ENCODE data around the gene HOXD4.
A peak's percentile ranks its signal among the peaks of the same experiment; 100 is the strongest.

HOXD4 gene

GRCh38 chr2:176164611-176165369 is 13.4 kb downstream of the HOXD4 start:
- H3K36me3 ChIP-seq (ENCODE audit: control insufficient read depth, low read depth, low read length) = no peaks in the 10 kb centered on the region
- no peak overlapping the region for H3K9ac ChIP-seq (ENCODE audit: low read length)
- H3K9me3 ChIP-seq (ENCODE audit: control insufficient read depth, low read depth, low read length) = no peaks in the 10 kb centered on the region
- no peak overlapping the region for H3K4me3 ChIP-seq (ENCODE audit: low read length)
- peaks cover 5% of the 10 kb centered on the region for H3K4me1 ChIP-seq (ENCODE audit: control insufficient read depth, low read depth, low read length)
- no peak overlapping the region for H3K27ac ChIP-seq (ENCODE audit: low read length)
- peaks cover 100% of the 10 kb centered on the region for H3K27me3 ChIP-seq (ENCODE audit: control insufficient read depth, insufficient read depth, low read length)

GRCh38 chr2:176165370-176166050 is 14.2 kb downstream of the HOXD4 start:
- H3K36me3 ChIP-seq (ENCODE audit: control insufficient read depth, low read depth, low read length) = no peaks in the 10 kb centered on the region
- H3K4me3 ChIP-seq (ENCODE audit: low read length) = no peak overlapping the region
- no peak overlapping the region for H3K9ac ChIP-seq (ENCODE audit: low read length)
- H3K4me1 ChIP-seq (ENCODE audit: control insufficient read depth, low read depth, low read length) = peaks cover 5% of the 10 kb centered on the region
- peaks cover 100% of the 10 kb centered on the region for H3K27me3 ChIP-seq (ENCODE audit: control insufficient read depth, insufficient read depth, low read length)
- no peaks in the 10 kb centered on the region for H3K9me3 ChIP-seq (ENCODE audit: control insufficient read depth, low read depth, low read length)
- no peak overlapping the region for H3K27ac ChIP-seq (ENCODE audit: low read length)

- Histone ChIP-seq H3K4me3 (ENCODE audit: low read length) (no peak overlapping the region), H3K9me3 (ENCODE audit: control insufficient read depth, low read depth, low read length) (no peaks in the 10 kb centered on the region), H3K4me1 (ENCODE audit: control insufficient read depth, low read depth, low read length) (peaks cover 5% of the 10 kb centered on the region), H3K27ac (ENCODE audit: low read length) (no peak overlapping the region), H3K36me3 (ENCODE audit: control insufficient read depth, low read depth, low read length) (no peaks in the 10 kb centered on the region), H3K27me3 (ENCODE audit: control insufficient read depth, insufficient read depth, low read length) (peaks cover 100% of the 10 kb centered on the region), H3K9ac (ENCODE audit: low read length) (no peak overlapping the region)
Measured at GRCh38 chr2:176166272-176166671, 14.9 kb downstream of the HOXD4 start.

- H3K9ac ChIP-seq (ENCODE audit: low read length) = no peak overlapping the region
- no peak overlapping the region for H3K27ac ChIP-seq (ENCODE audit: low read length)
- peaks cover 100% of the 10 kb centered on the region for H3K27me3 ChIP-seq (ENCODE audit: control insufficient read depth, insufficient read depth, low read length)
- no peaks in the 10 kb centered on the region for H3K9me3 ChIP-seq (ENCODE audit: control insufficient read depth, low read depth, low read length)
- H3K4me3 ChIP-seq (ENCODE audit: low read length) = no peak overlapping the region
- no peaks in the 10 kb centered on the region for H3K36me3 ChIP-seq (ENCODE audit: control insufficient read depth, low read depth, low read length)
- peaks cover 5% of the 10 kb centered on the region for H3K4me1 ChIP-seq (ENCODE audit: control insufficient read depth, low read depth, low read length)
Measured at GRCh38 chr2:176167398-176167797, 16.0 kb downstream of the HOXD4 start.

GRCh38 chr2:176169181-176169580 is 17.8 kb downstream of the HOXD4 start:
- Histone ChIP-seq H3K27ac (ENCODE audit: low read length) (no peak overlapping the region), H3K9me3 (ENCODE audit: control insufficient read depth, low read depth, low read length) (no peaks in the 10 kb centered on the region), H3K9ac (ENCODE audit: low read length) (no peak overlapping the region), H3K27me3 (ENCODE audit: control insufficient read depth, insufficient read depth, low read length) (peaks cover 100% of the 10 kb centered on the region), H3K4me1 (ENCODE audit: control insufficient read depth, low read depth, low read length) (peaks cover 5% of the 10 kb centered on the region), H3K4me3 (ENCODE audit: low read length) (no peak overlapping the region), H3K36me3 (ENCODE audit: control insufficient read depth, low read depth, low read length) (no peaks in the 10 kb centered on the region)

GRCh38 chr2:176169711-176170110 is 18.4 kb downstream of the HOXD4 start:
- no peak overlapping the region for H3K9ac ChIP-seq (ENCODE audit: low read length)
- H3K36me3 ChIP-seq (ENCODE audit: control insufficient read depth, low read depth, low read length) = no peaks in the 10 kb centered on the region
- no peak overlapping the region for H3K27ac ChIP-seq (ENCODE audit: low read length)
- peaks cover 100% of the 10 kb centered on the region for H3K27me3 ChIP-seq (ENCODE audit: control insufficient read depth, insufficient read depth, low read length)
- peaks cover 9% of the 10 kb centered on the region for H3K4me1 ChIP-seq (ENCODE audit: control insufficient read depth, low read depth, low read length)
- no peak overlapping the region for H3K4me3 ChIP-seq (ENCODE audit: low read length)
- no peaks in the 10 kb centered on the region for H3K9me3 ChIP-seq (ENCODE audit: control insufficient read depth, low read depth, low read length)

- Histone ChIP-seq H3K4me1 (ENCODE audit: control insufficient read depth, low read depth, low read length) (peaks cover 14% of the 10 kb centered on the region), H3K27ac (ENCODE audit: low read length) (no peak overlapping the region), H3K36me3 (ENCODE audit: control insufficient read depth, low read depth, low read length) (no peaks in the 10 kb centered on the region), H3K9ac (ENCODE audit: low read length) (no peak overlapping the region), H3K27me3 (ENCODE audit: control insufficient read depth, insufficient read depth, low read length) (peaks cover 100% of the 10 kb centered on the region), H3K9me3 (ENCODE audit: control insufficient read depth, low read depth, low read length) (no peaks in the 10 kb centered on the region), H3K4me3 (ENCODE audit: low read length) (no peak overlapping the region)
Measured at GRCh38 chr2:176170602-176171305, 19.4 kb downstream of the HOXD4 start.

- H3K4me3 ChIP-seq (ENCODE audit: low read length) = peak overlapping the region; percentile 37
Measured at GRCh38 chr2:176171351-176172006, 20.1 kb downstream of the HOXD4 start.

GRCh38 chr2:176172007-176172894 is 20.9 kb downstream of the HOXD4 start:
- Histone ChIP-seq H3K4me1 (ENCODE audit: control insufficient read depth, low read depth, low read length) (peaks cover 22% of the 10 kb centered on the region), H3K27ac (ENCODE audit: low read length) (no peak overlapping the region), H3K9ac (ENCODE audit: low read length) (no peak overlapping the region), H3K9me3 (ENCODE audit: control insufficient read depth, low read depth, low read length) (no peaks in the 10 kb centered on the region), H3K27me3 (ENCODE audit: control insufficient read depth, insufficient read depth, low read length) (peaks cover 100% of the 10 kb centered on the region), H3K4me3 (ENCODE audit: low read length) (peak overlapping the region; percentile 37), H3K36me3 (ENCODE audit: control insufficient read depth, low read depth, low read length) (no peaks in the 10 kb centered on the region)

More at GRCh38 chr2:176171351-176172006, 20.1 kb downstream of the HOXD4 start:
- Histone ChIP-seq H3K27me3 (ENCODE audit: control insufficient read depth, insufficient read depth, low read length) (peaks cover 100% of the 10 kb centered on the region), H3K9me3 (ENCODE audit: control insufficient read depth, low read depth, low read length) (no peaks in the 10 kb centered on the region), H3K9ac (ENCODE audit: low read length) (no peak overlapping the region), H3K4me1 (ENCODE audit: control insufficient read depth, low read depth, low read length) (peaks cover 20% of the 10 kb centered on the region), H3K36me3 (ENCODE audit: control insufficient read depth, low read depth, low read length) (no peaks in the 10 kb centered on the region), H3K27ac (ENCODE audit: low read length) (no peak overlapping the region)

GRCh38 chr2:176172895-176173566 is 21.7 kb downstream of the HOXD4 start:
- Histone ChIP-seq H3K4me1 (ENCODE audit: control insufficient read depth, low read depth, low read length) (peaks cover 24% of the 10 kb centered on the region), H3K9ac (ENCODE audit: low read length) (no peak overlapping the region), H3K27ac (ENCODE audit: low read length) (no peak overlapping the region), H3K36me3 (ENCODE audit: control insufficient read depth, low read depth, low read length) (no peaks in the 10 kb centered on the region), H3K27me3 (ENCODE audit: control insufficient read depth, insufficient read depth, low read length) (peaks cover 100% of the 10 kb centered on the region), H3K9me3 (ENCODE audit: control insufficient read depth, low read depth, low read length) (no peaks in the 10 kb centered on the region), H3K4me3 (ENCODE audit: low read length) (peak overlapping the region; percentile 37)

All from iPS-18a (cell line).